HG02642 (cell line): Measurements from ENCODE around the gene RMND5B.
"Not testable (repeated sequence)": the region's sequence is repeated elsewhere in the genome, so short reads cannot be mapped to it uniquely, and the experiment has no call there.

Source experiments
- ATAC-seq: cut with Tn5 transposase; IDR thresholded peaks from one replicate; pipeline ENCODE4 v1.9.1; 2021; ENCODE audit warnings: mild to moderate bottlenecking; ENCODE audit not compliant: unreplicated experiment, poor library complexity

Gene RMND5B

GRCh38 chr5:178162481-178162880 lies 31.7 kb downstream of the RMND5B start:
- ATAC-seq = no peak

GRCh38 chr5:178163772-178164735 lies 33.2 kb downstream of the RMND5B start:
- peak; percentile 97 for ATAC-seq

GRCh38 chr5:178165581-178165980 lies 34.8 kb downstream of the RMND5B start:
- ATAC-seq = no peak

- no peak for ATAC-seq
Measured at GRCh38 chr5:178170455-178170854, 39.6 kb downstream of the RMND5B start.

GRCh38 chr5:178174456-178174855 lies 43.6 kb downstream of the RMND5B start:
- ATAC-seq = no peak

- ATAC-seq = no peak
Measured at GRCh38 chr5:178176791-178177190, 46.0 kb downstream of the RMND5B start.

- ATAC-seq = no peak
Measured at GRCh38 chr5:178177569-178177968, 46.8 kb downstream of the RMND5B start.

GRCh38 chr5:178180141-178180863 lies 49.5 kb downstream of the RMND5B start:
- no peak for ATAC-seq

GRCh38 chr5:178182158-178182876 lies 51.5 kb downstream of the RMND5B start:
- no peak for ATAC-seq

- ATAC-seq = no peak
Measured at GRCh38 chr5:178186427-178186826, 55.6 kb downstream of the RMND5B start.

GRCh38 chr5:178187014-178187413 lies 56.2 kb downstream of the RMND5B start, which contains the start of gene GMCL2:
Gene GMCL2, minus strand, starts transcription at chr5:178187371. Its CDS starts 72 bp downstream, at chr5:178187299.
- no peak for ATAC-seq

GRCh38 chr5:178189433-178189832 lies 58.6 kb downstream of the RMND5B start:
- ATAC-seq = no peak

GRCh38 chr5:178191661-178192060 lies 60.8 kb downstream of the RMND5B start:
- ATAC-seq = no peak

GRCh38 chr5:178192244-178192643 lies 61.4 kb downstream of the RMND5B start:
- ATAC-seq = no peak

GRCh38 chr5:178192787-178193186 lies 62.0 kb downstream of the RMND5B start:
- ATAC-seq = no peak

- no peak for ATAC-seq
Measured at GRCh38 chr5:178193251-178193809, 62.5 kb downstream of the RMND5B start.

- no peak for ATAC-seq
Measured at GRCh38 chr5:178194026-178194425, 63.2 kb downstream of the RMND5B start.

- ATAC-seq = no peak
Measured at GRCh38 chr5:178196281-178196812, 65.5 kb downstream of the RMND5B start.

- no peak for ATAC-seq
Measured at GRCh38 chr5:178196986-178197385, 66.2 kb downstream of the RMND5B start.

GRCh38 chr5:178198151-178198550 lies 67.3 kb downstream of the RMND5B start:
- not testable (repeated sequence) for ATAC-seq
